Heart right ventricle (tissue), 16 donors: ENCODE results near the gene SAMD1. TPM values are rescaled to one million over a fixed set of nuclear protein-coding genes. Genes with fewer than 3 reads are reported as not detected.

ENCODE experiments used
- ATAC-seq, 8 donors: fragments of 200-7000 bp; cut with Tn5 transposase; one replicate each; pipeline ENCODE4 v1.9.1; 2020; ENCODE audit warnings: mild to moderate bottlenecking in 8 of 8, moderate library complexity in 8 of 8, moderate number of reproducible peaks in 1 of 8
- DNase-seq, 2 donors: peaks; one replicate each; pipeline ENCODE4 v3.0.0-alpha.2; 2020
- H3K27ac ChIP-seq, 10 donors: fragments of 200-600 bp; sonication (generic) in 2 of 10; one replicate each; pipeline versions ENCODE4 v1.5.0 to v1.8.0; 2020 to 2022; ENCODE audit warnings: mild to moderate bottlenecking in 3 of 10
- H3K27me3 ChIP-seq, 7 donors: fragments of 200-600 bp; one replicate each; pipeline ENCODE4 v1.8.0; 2021 to 2022; ENCODE audit warnings: mild to moderate bottlenecking in 2 of 7
- H3K36me3 ChIP-seq, 9 donors: fragments of 200-600 bp; sonication (generic) in 1 of 9; one replicate each; pipeline versions ENCODE4 v1.5.0 to v1.8.0; 2020 to 2022; ENCODE audit warnings: mild to moderate bottlenecking in 2 of 9
- H3K4me1 ChIP-seq, 9 donors: fragments of 200-600 bp; sonication (generic) in 1 of 9; one replicate each; pipeline versions ENCODE4 v1.5.0 to v1.8.0; 2020 to 2022; ENCODE audit warnings: mild to moderate bottlenecking in 4 of 9
- H3K4me3 ChIP-seq, 10 donors: fragments of 200-600 bp; sonication (generic) in 2 of 10; one replicate each; pipeline versions ENCODE4 v1.5.0 to v1.8.0; 2020 to 2022; ENCODE audit warnings: mild to moderate bottlenecking in 7 of 10, moderate library complexity in 2 of 10
- H3K9me3 ChIP-seq, 11 donors: fragments of 200-600 bp in 10 of 11; sonication (generic) in 2 of 11; one replicate each; pipeline versions ENCODE4 v1.5.0 to v1.8.0; 2013 to 2022; ENCODE audit warnings: mild to moderate bottlenecking in 2 of 11, control low read depth in 1 of 11, moderate library complexity in 1 of 11
- CTCF ChIP-seq, 9 donors: fragments of 200-600 bp; sonication (generic) in 2 of 9; IDR thresholded peaks; one replicate each; pipeline versions ENCODE4 v1.5.0 to v1.8.0; 2021 to 2022; ENCODE audit warnings: antibody characterized with exemption in 9 of 9, mild to moderate bottlenecking in 5 of 9, moderate library complexity in 1 of 9
- WGBS, 2 donors: extraction: QIAGEN DNeasy Blood & Tissue Kit; methylation state at CpG; one replicate each; pipeline ENCODE4 v1.1.7; 2013; ENCODE audit warnings: inconsistent platforms in 1 of 2; 5-methylcytosine and 5-hydroxymethylcytosine counted together
- intact Hi-C, 10 donors: fragments of 100-400 bp; cut with DNase I; formaldehyde crosslinking; loops; one replicate each; pipeline versions ENCODE4 v1.11.1 to v1.14.2; 2022
- polyA plus RNA-seq, 2 donors: library from polyadenylated mRNA; stranded (reverse); fragments of 200-250 nt; gene quantifications; one replicate each; pipeline ENCODE4 v1.2.3, GENCODE V29; 2013
- total RNA-seq, 10 donors: library from RNA; stranded (reverse); fragmentation: NEBNext Ultra II Directional in 3 of 10; extraction: Animal tissue kit (Norgen Biotek cat#: 25700) in 3 of 10; gene quantifications; one replicate each; pipeline versions ENCODE4 v1.2.1 to v1.2.4, GENCODE V29; 2021 to 2023
- donor health status: Arrhythmogenic right ventricular cardiomyopathy.
- donor health status: ischemic (EF 13 %, LVEDD 7.1; RV severe dilation, severe dysfunction).
- donor health status: healthy with polysubstance abuse.
- donor health status: DM: no; HTN: yes; CAD: no.
- donor health status: DM: no; HTN: no; CAD: no.
- donor health status: ischemic (EF 25% LVEDD 6.9; RV normal size, moderate dysfunction).
- donor health status: ischemic (EF 25% LVEDD 5.7; RV mildly dilated, moderate dysfunction).
- donor health status: healthy.
- donor health status: DM: yes; HTN: yes; CAD: no.
- donor health status: Ischemic cardiomyopathy.
- donor health status: ischemic (EF 35%, LVEDD 5.7; RV mildly dilated, moderate dysfunction).
- donor health status: nonischemic (EF 11% LVEDD 7.7; RV severe dilation, severe dysfunction).
- donor health status: DM: yes; HTN: yes; CAD: no.
- donor health status: PGD.
- donor health status: ischemic (EF 29% LVEDD 5.4; RV normal size, mild dysfunction).
- donor health status: nonischemic (EF 23%, LVEDD 6.1; RV moderate dilation, normal function).

The SAMD1 gene
- total and polyA plus RNA-seq, 12 donors: 26.7 to 55.3 (median 34.7) TPM

GRCh38 chr19:14127176-14127575, 36.6 kb upstream of the SAMD1 start:
- H3K9me3 ChIP-seq: no peaks in the 10 kb centered on the region
- H3K27me3 ChIP-seq: no peaks in the 10 kb centered on the region
- WGBS, 2 donors: 58 to 64% methylated on average over 8 of the region's 8 CpGs
- DNase-seq (peak; percentile 41 to 47), ATAC-seq (peak; percentile 62 to 77 (median 70))
- peaks cover 0 to 43% (median 18%) of the 10 kb centered on the region in 9 donors for H3K4me1 ChIP-seq
- no peaks in the 10 kb centered on the region for H3K36me3 ChIP-seq
- H3K4me3 ChIP-seq: no peak overlapping the region
- intact Hi-C loops: no loop called here
- H3K27ac ChIP-seq: peak overlapping the region in 9 of 10 donors; percentile 61 to 83 (median 77)
- TF ChIP-seq CTCF (IDR thresholded peaks at IDR 0.05): no peak

GRCh38 chr19:14122924-14123323, 32.4 kb upstream of the SAMD1 start:
- intact Hi-C loops: no loop called here
- ATAC-seq: no peak
- no peak for TF ChIP-seq CTCF (IDR thresholded peaks at IDR 0.05)
- H3K27ac ChIP-seq: no peak overlapping the region
- DNase-seq: no peak
- no peaks in the 10 kb centered on the region for H3K9me3 ChIP-seq
- H3K36me3 ChIP-seq: no peaks in the 10 kb centered on the region
- no peaks in the 10 kb centered on the region for H3K27me3 ChIP-seq
- 96% methylated on average over 6 of the region's 6 CpGs for WGBS, 2 donors
- H3K4me3 ChIP-seq: no peak overlapping the region
- peaks cover 8 to 38% (median 28%) of the 10 kb centered on the region in 9 donors for H3K4me1 ChIP-seq

- Histone ChIP-seq H3K9me3 (no peaks in the 10 kb centered on the region), H3K27ac (peak overlapping the region in 9 of 10 donors; percentile 96 to 100 (median 99)), H3K36me3 (no peaks in the 10 kb centered on the region), H3K27me3 (no peaks in the 10 kb centered on the region), H3K4me3 (no peak overlapping the region), H3K4me1 (peaks cover 20 to 39% (median 34%) of the 10 kb centered on the region in 9 donors)
- 96 to 97% methylated on average over 7 of the region's 7 CpGs for WGBS, 2 donors
- ATAC-seq: no peak
- intact Hi-C loops: no loop called here
- no peak for TF ChIP-seq CTCF (IDR thresholded peaks at IDR 0.05)
- DNase-seq: no peak
Measured at GRCh38 chr19:14120497-14120780, 29.9 kb upstream of the SAMD1 start.

GRCh38 chr19:14119644-14120496, 29.3 kb upstream of the SAMD1 start:
- ATAC-seq (no peak), DNase-seq (no peak)
- Histone ChIP-seq H3K4me1 (peaks cover 22 to 45% (median 40%) of the 10 kb centered on the region in 9 donors), H3K27me3 (no peaks in the 10 kb centered on the region), H3K4me3 (peak overlapping the region in 4 of 10 donors; percentile 59 to 74 (median 63)), H3K27ac (peak overlapping the region; percentile 86 to 100 (median 99)), H3K36me3 (no peaks in the 10 kb centered on the region), H3K9me3 (no peaks in the 10 kb centered on the region)
- TF ChIP-seq CTCF (IDR thresholded peaks at IDR 0.05): no peak
- 92 to 93% methylated on average over 7 of the region's 7 CpGs for WGBS, 2 donors
- intact Hi-C loops: loop anchor here in 8 of 10 donors (5.0 kb wide), 2 partner anchors 38 to 43 kb away; no protein-coding TSS in a partner anchor
